HG02623 (cell line): ENCODE results near the gene CMIP.

ENCODE experiments used
- ATAC-seq: cut with Tn5 transposase; IDR thresholded peaks from one replicate; pipeline ENCODE4 v1.9.1; 2021; ENCODE audit warnings: moderate library complexity; ENCODE audit not compliant: unreplicated experiment

CMIP gene

GRCh38 chr16:81758376-81758775 is 313.8 kb downstream of the CMIP start:
- no peak for ATAC-seq
